HG03558 (cell line): ENCODE measurements around the gene SLC6A3.

Experiments used
- ATAC-seq: cut with Tn5 transposase; IDR thresholded peaks from one replicate; pipeline ENCODE4 v1.9.1; 2021; ENCODE audit warnings: moderate number of reproducible peaks; ENCODE audit not compliant: unreplicated experiment; ENCODE audit errors: extremely low read depth

The SLC6A3 gene

DNA sequence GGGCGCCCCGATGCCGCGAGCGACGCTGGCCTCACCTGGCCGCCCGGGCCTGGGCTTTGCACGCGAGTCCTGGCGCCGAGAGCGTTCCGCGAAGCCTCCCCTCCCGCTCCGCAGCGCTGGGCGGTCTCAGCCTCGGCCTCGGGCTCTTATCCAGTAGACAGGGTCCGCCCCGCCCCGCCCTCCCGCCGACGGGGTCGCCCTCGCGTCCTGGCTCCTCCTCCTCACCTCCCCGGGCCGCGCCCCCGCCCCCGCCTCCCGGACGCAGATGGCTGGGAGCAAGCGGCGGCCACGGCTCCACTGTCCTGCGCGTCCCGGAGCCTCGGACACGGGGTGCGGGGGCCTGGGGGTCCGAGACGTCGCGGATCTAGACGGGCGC lies at the start of gene SLC6A3:
Gene SLC6A3, minus strand, starts transcription at position 128 of the 376 bp plus-strand sequence. CDS start 2,243 bp downstream, outside the sequence.
- ATAC-seq: no peak

DNA sequence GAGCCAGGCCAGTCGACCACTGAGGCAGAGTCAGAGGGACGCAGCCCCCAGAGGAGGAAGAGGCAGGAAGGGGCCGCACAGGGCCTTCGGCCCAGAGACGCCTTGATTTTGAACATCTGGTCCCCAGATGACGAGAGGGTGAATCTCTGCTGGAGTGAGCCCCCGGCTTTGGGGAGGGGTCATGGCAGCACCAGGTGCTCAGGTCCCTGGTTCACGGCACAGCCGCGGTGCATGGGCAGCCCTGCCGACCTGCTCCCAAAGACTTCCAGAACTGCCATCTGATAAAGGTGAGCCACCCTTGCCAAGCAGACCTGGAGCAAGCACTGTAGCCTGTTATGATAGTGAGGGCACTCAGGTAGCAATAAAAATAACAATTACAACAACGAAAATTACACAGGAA lies 48.7 kb upstream of the SLC6A3 start:
- ATAC-seq: no peak

- ATAC-seq: no peak
Observed at GRCh38 chr5:1493413-1493812, 48.2 kb upstream of the SLC6A3 start.

GRCh38 chr5:1492757-1493156 lies 47.5 kb upstream of the SLC6A3 start:
- ATAC-seq: no peak

- ATAC-seq: no peak
Observed at GRCh38 chr5:1490376-1490775, 45.1 kb upstream of the SLC6A3 start.

DNA sequence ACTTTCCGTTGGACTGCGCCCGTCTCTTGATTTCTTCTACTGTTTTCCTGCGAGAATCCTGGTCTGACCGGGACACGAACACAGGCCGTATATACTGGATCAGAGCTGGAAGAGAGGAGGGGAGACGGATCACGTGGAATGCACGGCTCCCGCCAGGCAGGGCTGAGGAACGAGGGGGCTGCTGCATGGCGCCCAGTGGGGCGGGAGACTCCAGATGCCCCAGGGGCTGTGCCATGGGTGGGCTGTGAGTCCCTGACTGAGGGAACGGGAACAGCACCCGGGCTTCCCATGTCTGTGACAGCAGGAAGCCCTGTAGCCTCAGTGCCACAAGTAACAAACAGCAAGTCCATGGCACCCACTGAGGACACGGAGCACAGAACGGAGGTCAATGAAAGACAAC lies 44.5 kb upstream of the SLC6A3 start:
- no peak for ATAC-seq

DNA sequence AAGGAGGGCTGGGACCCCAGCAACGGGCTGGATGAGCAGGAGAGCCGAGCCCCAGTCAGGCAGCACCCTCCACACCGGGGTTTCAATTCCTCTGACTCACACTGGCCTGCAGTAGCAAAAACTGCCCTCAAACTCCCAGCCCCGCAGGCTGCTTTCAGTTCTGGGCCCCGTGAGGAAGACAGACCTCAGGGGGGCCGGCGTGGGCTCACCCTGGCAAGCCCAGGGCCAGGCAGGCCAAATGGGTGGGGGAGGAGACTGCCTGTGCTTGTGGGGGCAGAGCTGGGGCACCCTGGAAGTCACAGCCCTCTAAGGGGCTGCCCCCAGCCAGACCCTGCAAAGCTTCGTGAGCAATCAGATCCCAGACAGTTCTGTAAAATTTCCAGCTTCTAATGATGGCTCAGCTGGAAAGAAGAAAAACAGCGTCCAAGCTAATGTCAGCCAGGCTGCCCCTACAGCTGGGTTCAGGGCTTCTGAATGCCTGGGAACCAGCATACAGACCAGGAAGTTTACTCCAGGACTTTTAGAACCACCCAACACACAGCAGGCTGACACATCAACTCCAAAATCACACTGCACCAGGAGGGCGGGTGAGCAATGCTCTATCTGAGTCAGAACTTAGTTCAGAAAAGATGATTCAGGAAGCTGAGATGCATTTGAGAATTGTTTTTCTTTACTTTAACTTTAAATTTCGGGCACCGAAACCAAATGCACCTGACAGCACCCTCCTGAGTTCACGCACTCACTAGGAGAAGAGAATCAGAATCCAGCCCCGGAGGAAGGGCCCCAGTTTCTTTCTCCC lies 43.8 kb upstream of the SLC6A3 start:
- peak; percentile 30 for ATAC-seq

GRCh38 chr5:1487079-1487764 lies 42.0 kb upstream of the SLC6A3 start:
- no peak for ATAC-seq

GRCh38 chr5:1486271-1486670 lies 41.0 kb upstream of the SLC6A3 start:
- ATAC-seq: no peak

GRCh38 chr5:1485579-1486118 lies 40.4 kb upstream of the SLC6A3 start:
- ATAC-seq: no peak

DNA sequence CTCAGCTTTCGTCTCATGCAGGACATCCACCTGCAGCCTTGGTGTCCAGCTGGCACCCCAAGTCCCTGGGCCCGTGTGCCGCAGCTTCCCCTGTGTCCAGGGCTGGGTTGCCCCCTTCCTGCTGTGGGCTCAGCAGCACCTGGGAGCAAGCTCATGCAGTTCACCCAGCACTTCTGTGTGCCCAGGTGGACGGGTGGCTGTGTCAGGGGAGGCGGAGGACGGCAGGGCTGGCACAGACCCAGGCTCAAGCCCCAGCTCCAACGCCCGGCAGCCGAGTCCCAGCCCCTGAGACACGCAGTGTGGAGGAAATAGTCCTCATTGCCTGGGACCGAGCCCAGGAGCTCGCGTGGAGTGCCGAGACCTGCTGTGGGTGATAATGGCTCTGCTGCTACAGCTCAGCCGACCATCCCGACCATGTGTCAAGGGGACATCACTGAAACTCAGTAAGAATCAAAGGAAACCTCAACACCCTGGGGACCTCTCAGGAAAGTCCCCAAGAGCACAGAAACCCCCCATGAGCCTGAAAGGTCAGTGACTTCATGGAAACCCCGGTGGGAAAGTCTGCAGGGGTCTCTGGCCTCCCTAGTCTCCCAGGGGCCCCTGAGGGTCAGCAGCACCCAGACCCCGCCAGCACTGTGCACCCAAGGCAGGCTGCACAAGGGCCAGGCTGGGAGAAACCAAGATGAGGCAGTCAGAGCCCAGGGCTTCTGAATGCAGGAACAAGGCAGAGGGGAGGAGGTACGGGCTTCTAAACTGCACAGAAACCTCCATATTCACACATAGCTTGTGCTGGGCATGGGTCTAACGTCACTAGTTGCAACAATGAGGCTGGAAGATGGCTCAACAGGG lies 39.7 kb upstream of the SLC6A3 start:
- ATAC-seq: no peak

GRCh38 chr5:1483856-1484729 lies 38.9 kb upstream of the SLC6A3 start:
- no peak for ATAC-seq

DNA sequence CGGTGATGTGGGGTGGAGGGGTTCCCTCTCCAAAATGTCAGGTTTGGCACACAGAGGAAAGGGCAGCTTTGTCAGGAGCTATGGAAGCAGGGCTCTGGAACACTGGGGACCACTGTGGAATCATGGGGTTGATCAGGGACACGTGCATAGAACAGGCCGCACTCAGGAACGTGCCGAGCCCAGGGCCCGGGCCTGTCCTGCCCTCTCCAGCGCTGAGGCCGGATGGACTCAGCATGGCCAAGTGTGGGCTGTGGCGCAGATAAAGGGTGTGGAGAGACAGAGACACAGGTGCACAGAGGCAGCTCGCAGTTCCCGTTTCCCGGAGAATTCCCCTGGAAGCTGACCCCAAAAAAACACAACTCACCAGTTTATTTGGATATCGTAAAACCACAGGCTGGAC lies 37.8 kb upstream of the SLC6A3 start:
- no peak for ATAC-seq

DNA sequence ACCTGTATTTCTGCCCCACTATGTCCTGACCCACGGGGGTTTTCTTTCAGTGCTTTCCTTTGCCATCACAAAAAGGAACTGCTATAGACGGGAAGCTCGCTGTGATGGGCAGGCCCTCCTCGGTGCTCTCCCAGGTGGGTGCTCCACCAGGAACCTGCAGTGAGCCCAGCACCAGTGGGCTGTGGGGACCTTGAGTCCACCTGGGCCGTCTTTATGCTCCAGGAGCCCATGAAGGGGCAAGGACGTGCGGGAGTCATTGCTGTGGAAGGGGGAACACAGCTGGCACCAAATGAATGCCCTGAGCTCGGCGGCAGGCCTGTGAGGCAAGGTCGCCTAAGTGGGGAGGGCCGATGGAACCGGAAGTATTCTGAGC lies 36.7 kb upstream of the SLC6A3 start:
- ATAC-seq: no peak

DNA sequence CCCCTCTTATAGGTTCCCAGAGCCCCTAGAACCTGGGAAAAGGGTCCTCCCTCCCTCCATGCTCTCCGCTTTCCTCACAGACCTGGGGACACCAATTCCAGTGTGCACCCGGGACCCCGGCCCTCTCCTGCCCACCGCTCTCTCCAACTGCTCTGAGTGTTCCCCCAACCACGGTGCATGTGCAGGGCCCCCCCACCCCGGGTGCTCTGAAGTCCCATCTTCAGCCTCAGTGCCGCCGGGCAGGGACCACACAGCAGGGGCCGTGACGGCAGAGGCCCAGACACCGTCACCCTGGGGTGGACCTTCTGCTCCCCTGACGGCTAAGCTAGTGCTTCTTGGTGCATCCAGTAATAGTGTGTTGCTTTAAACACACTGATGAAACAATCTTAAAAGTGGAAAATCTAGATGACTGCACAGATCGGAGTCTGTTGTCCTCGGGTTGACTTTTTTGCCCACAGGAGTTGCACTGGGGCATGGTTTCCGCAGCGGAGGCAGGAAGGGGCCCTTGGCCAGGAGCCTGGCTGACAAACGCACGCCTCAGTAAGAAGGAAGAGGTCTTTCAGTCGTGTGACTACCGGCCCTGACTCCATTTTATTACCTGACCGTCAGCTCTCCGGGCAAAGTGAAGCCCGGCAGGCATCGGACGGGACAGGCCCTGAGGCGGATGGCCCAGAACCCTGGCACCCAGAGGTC lies 36.2 kb upstream of the SLC6A3 start:
- no peak for ATAC-seq

GRCh38 chr5:1480806-1481205 lies 35.6 kb upstream of the SLC6A3 start:
- no peak for ATAC-seq

DNA sequence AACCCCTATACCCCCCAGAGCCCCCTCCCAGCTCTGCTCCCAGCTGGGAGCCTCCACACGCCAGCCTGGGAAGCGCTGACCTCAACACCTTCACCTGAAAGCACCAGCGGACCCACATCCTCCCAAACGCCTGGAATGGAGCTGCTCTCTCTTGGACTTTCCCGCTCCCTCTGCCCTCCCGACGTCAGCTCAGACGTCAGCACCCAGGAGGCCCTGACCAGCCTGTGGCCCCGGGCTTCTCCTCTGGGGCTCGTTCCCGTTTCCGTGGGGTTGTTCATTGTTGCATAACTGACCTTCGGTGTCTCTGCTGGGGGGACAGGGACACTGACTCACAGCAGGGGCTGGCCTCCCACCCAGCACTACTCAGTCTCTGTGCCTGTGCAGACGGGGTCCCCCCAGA lies 35.0 kb upstream of the SLC6A3 start:
- no peak for ATAC-seq

- ATAC-seq: no peak
Observed at GRCh38 chr5:1479581-1480188, 34.4 kb upstream of the SLC6A3 start.

DNA sequence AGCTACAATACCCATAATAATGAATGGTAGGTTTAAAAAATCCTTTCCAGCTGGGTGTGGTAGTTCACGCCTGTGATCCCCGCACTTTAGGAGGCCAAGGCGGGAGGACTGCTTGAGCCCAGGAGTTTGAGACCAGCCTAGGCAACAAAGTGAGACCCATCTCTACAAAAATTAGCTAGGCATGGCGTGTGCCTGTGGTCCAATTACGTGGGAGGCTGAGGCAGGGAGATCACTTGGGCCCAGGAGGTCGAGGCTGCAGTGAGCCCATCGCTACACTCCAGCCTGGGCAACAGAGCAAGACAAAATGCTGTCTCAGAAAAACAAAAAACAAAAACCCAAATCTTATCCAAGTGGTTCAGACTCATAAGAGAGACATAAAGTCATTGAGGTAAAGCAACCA lies 33.8 kb upstream of the SLC6A3 start:
- no peak for ATAC-seq
